ENCODE data around the gene SETBP1. TPM values are rescaled to one million over a fixed set of nuclear protein-coding genes. Genes with fewer than 3 reads are reported as not detected.

The SETBP1 gene
- total and polyA plus RNA-seq, 2 of the 13 experiments (the other 11 are each of a cell fraction or from before 2014, with no cell fraction given) = 0.18 to 0.65 TPM

DNA sequence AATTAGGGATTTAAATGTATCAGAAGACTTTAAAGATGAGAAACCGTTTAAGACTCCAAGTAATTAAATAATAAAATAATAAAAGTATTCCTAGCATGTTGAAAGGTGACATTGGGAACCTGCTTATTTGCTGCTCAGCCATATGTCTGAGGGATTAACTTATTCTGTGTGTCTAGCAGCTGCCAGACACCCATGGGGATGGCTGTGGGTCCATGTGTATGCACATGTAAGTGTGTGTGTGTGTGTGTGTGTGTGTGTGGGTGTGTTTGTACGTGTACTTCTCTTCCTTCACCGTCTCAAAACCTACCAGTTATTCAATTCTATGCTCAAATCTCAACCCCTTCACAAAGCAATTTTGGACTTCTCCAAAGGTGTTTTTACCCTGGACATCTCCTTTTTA lies 124.5 kb downstream of the SETBP1 start (continued):
- TF ChIP-seq, protein P1, sequence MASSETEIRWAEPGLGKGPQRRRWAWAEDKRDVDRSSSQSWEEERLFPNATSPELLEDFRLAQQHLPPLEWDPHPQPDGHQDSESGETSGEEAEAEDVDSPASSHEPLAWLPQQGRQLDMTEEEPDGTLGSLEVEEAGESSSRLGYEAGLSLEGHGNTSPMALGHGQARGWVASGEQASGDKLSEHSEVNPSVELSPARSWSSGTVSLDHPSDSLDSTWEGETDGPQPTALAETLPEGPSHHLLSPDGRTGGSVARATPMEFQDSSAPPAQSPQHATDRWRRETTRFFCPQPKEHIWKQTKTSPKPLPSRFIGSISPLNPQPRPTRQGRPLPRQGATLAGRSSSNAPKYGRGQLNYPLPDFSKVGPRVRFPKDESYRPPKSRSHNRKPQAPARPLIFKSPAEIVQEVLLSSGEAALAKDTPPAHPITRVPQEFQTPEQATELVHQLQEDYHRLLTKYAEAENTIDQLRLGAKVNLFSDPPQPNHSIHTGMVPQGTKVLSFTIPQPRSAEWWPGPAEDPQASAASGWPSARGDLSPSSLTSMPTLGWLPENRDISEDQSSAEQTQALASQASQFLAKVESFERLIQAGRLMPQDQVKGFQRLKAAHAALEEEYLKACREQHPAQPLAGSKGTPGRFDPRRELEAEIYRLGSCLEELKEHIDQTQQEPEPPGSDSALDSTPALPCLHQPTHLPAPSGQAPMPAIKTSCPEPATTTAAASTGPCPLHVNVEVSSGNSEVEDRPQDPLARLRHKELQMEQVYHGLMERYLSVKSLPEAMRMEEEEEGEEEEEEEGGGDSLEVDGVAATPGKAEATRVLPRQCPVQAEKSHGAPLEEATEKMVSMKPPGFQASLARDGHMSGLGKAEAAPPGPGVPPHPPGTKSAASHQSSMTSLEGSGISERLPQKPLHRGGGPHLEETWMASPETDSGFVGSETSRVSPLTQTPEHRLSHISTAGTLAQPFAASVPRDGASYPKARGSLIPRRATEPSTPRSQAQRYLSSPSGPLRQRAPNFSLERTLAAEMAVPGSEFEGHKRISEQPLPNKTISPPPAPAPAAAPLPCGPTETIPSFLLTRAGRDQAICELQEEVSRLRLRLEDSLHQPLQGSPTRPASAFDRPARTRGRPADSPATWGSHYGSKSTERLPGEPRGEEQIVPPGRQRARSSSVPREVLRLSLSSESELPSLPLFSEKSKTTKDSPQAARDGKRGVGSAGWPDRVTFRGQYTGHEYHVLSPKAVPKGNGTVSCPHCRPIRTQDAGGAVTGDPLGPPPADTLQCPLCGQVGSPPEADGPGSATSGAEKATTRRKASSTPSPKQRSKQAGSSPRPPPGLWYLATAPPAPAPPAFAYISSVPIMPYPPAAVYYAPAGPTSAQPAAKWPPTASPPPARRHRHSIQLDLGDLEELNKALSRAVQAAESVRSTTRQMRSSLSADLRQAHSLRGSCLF (CRISPR knock-in tag; IDR thresholded peaks at IDR 0.05; ENCODE audit: borderline replicate concordance) = no peak
- TF ChIP-seq SNAI1 (CRISPR knock-in tag; IDR thresholded peaks at IDR 0.05; ENCODE audit: borderline replicate concordance) (no peak), YY1 (IDR thresholded peaks at IDR 0.05; ENCODE audit: insufficient read depth, insufficient replicate concordance, low read depth, low read length) (no peak), ZNF567 (CRISPR knock-in tag; IDR thresholded peaks at IDR 0.05; ENCODE audit: borderline replicate concordance) (no peak)
- TF ChIP-seq, protein P2, sequence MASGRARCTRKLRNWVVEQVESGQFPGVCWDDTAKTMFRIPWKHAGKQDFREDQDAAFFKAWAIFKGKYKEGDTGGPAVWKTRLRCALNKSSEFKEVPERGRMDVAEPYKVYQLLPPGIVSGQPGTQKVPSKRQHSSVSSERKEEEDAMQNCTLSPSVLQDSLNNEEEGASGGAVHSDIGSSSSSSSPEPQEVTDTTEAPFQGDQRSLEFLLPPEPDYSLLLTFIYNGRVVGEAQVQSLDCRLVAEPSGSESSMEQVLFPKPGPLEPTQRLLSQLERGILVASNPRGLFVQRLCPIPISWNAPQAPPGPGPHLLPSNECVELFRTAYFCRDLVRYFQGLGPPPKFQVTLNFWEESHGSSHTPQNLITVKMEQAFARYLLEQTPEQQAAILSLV (CRISPR knock-in tag; IDR thresholded peaks at IDR 0.05; ENCODE audit: borderline replicate concordance) = no peak

DNA sequence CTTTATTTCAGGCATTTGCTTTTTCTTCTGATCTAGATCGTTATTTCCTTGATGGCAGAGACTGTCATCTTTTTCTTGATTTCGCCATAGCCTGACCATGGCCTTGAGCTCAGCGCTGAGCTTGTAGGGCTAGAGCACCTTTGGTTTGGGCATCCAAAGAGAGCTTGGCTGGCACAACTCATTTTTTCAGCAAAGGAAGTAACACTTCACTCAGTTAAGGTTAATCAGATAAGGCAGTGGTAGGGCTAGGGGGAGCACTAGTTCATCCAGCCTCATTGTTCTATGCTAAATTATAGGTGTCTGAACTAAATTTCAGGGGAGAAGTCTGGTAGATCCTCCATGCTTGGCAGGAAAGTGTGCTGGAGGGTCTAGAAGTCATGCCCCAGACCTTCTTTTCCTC lies 125.0 kb downstream of the SETBP1 start:
- no peaks in the 10 kb centered on the region for H3K36me3 ChIP-seq (replicated peaks in 1 of 2; ENCODE audit: control insufficient read depth in 1 of 2, insufficient read depth in 2 of 2, low read length in 2 of 2)
- CTCF ChIA-PET (ENCODE audit: low intra/inter-chr PET ratio, low total read pairs) = no interaction called here
- no TSS peak for BruUV-seq (replicated peaks)
- H3K27me3 ChIP-seq (ENCODE audit: control insufficient read depth in 1 of 2, insufficient read depth in 2 of 2, low read length in 2 of 2) = no peaks in the 10 kb centered on the region
- H3K9me3 ChIP-seq (ENCODE audit: low read length) = no peaks in the 10 kb centered on the region; the same call in 1 of the 2 replicates
- no peak overlapping the region for H3K9ac ChIP-seq (ENCODE audit: insufficient read depth, low read depth, low read length)
- no peak overlapping the region for H2AFZ ChIP-seq (ENCODE audit: low read length)
- intact Hi-C loops (cut with micrococcal nuclease; ENCODE audit: unreplicated experiment) = no loop called here
- H3K4me3 ChIP-seq (replicated peaks in 1 of 3; ENCODE audit: insufficient read depth in 1 of 3, low read depth in 2 of 3, low read length in 3 of 3) = no peak overlapping the region
- H3K27ac ChIP-seq (ENCODE audit: extremely low read length, insufficient read depth, low read length) = no peak overlapping the region
- POLR2A ChIA-PET = no interaction called here
- FAIRE-seq = no peak
- H4K20me1 ChIP-seq (ENCODE audit: insufficient read depth, low read length) = no peaks in the 10 kb centered on the region
- no peaks in the 10 kb centered on the region for H3K79me2 ChIP-seq (ENCODE audit: insufficient read depth, low read length)
- 58% methylated on average over 3 of the region's 3 CpGs for WGBS (ENCODE audit: low lambda C conversion rate)
- in situ Hi-C loops (cut with HindIII; ENCODE audit: extremely low pct_ligation_motif_present, low pct_unique_long_range_greater_than_20kb) = no loop called here
- ATAC-seq = no peak
- no peak for DNase-seq (ENCODE audit: low spot score)
- H3K4me2 ChIP-seq (ENCODE audit: low read depth, low read length) = no peak overlapping the region
- H3K4me1 ChIP-seq (ENCODE audit: insufficient read depth, low read length) = peaks cover 25% of the 10 kb centered on the region
- no peak for TF ChIP-seq CHD2 (IDR thresholded peaks at IDR 0.05; ENCODE audit: low read depth, low read length)
- TF ChIP-seq ZNF251 (CRISPR knock-in tag; IDR thresholded peaks at IDR 0.05) = no peak
- TF ChIP-seq ZNF3 (CRISPR knock-in tag; IDR thresholded peaks at IDR 0.05) = no peak
- TF ChIP-seq, protein P3, sequence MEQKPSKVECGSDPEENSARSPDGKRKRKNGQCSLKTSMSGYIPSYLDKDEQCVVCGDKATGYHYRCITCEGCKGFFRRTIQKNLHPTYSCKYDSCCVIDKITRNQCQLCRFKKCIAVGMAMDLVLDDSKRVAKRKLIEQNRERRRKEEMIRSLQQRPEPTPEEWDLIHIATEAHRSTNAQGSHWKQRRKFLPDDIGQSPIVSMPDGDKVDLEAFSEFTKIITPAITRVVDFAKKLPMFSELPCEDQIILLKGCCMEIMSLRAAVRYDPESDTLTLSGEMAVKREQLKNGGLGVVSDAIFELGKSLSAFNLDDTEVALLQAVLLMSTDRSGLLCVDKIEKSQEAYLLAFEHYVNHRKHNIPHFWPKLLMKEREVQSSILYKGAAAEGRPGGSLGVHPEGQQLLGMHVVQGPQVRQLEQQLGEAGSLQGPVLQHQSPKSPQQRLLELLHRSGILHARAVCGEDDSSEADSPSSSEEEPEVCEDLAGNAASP (CRISPR knock-in tag; IDR thresholded peaks at IDR 0.05; ENCODE audit: borderline replicate concordance) = no peak
- TF ChIP-seq ARNTL (CRISPR knock-in tag; IDR thresholded peaks at IDR 0.05) = no peak
- TF ChIP-seq, protein P4, sequence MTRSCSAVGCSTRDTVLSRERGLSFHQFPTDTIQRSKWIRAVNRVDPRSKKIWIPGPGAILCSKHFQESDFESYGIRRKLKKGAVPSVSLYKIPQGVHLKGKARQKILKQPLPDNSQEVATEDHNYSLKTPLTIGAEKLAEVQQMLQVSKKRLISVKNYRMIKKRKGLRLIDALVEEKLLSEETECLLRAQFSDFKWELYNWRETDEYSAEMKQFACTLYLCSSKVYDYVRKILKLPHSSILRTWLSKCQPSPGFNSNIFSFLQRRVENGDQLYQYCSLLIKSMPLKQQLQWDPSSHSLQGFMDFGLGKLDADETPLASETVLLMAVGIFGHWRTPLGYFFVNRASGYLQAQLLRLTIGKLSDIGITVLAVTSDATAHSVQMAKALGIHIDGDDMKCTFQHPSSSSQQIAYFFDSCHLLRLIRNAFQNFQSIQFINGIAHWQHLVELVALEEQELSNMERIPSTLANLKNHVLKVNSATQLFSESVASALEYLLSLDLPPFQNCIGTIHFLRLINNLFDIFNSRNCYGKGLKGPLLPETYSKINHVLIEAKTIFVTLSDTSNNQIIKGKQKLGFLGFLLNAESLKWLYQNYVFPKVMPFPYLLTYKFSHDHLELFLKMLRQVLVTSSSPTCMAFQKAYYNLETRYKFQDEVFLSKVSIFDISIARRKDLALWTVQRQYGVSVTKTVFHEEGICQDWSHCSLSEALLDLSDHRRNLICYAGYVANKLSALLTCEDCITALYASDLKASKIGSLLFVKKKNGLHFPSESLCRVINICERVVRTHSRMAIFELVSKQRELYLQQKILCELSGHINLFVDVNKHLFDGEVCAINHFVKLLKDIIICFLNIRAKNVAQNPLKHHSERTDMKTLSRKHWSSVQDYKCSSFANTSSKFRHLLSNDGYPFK (CRISPR knock-in tag; IDR thresholded peaks at IDR 0.05; ENCODE audit: borderline replicate concordance) = no peak
